Vagina (tissue), 2 donors: ENCODE measurements around the gene INPP4B. TPM values are rescaled to one million over a fixed set of nuclear protein-coding genes. Genes with fewer than 3 reads are reported as not detected.
A peak's percentile ranks its signal among the peaks of the same experiment; 100 is the strongest.

ENCODE experiments used
- DNase-seq, 2 donors: peaks; one replicate each; pipeline ENCODE4 v3.0.0-alpha.2; 2017; ENCODE audit errors: extremely low spot score in 2 of 2
- H3K27ac ChIP-seq: fragments of 200-600 bp; sonication (generic); one replicate; pipeline ENCODE4 v1.5.1; 2019
- H3K27me3 ChIP-seq: fragments of 200-600 bp; sonication (generic); one replicate; pipeline ENCODE4 v1.5.1; 2019
- H3K36me3 ChIP-seq, 2 donors: fragments of 200-600 bp; sonication (generic); one replicate each; pipeline ENCODE4 v1.5.1; 2017 to 2019
- H3K4me1 ChIP-seq: fragments of 200-600 bp; sonication (generic); one replicate; pipeline ENCODE4 v1.5.1; 2019
- H3K4me3 ChIP-seq, 2 donors: fragments of 200-600 bp; sonication (generic); 1 replicate in 1 of 2; 2 replicates in 1 of 2; pipeline ENCODE4 v1.5.1; 2016 to 2019
- H3K9me3 ChIP-seq: fragments of 200-600 bp; sonication (generic); one replicate; pipeline ENCODE4 v1.5.1; 2019
- POLR2A ChIP-seq, 2 donors: fragments of 450-650 bp; IDR thresholded peaks; one replicate each; pipeline ENCODE4 v1.6.1; 2017; ENCODE audit warnings: antibody characterized with exemption in 2 of 2, mild to moderate bottlenecking in 2 of 2, moderate library complexity in 2 of 2
- POLR2AphosphoS5 ChIP-seq, 2 donors: sonication (generic); formaldehyde crosslinking; IDR thresholded peaks; one replicate each; pipeline ENCODE4 v1.9.0; 2017; ENCODE audit warnings: antibody characterized with exemption in 2 of 2, mild to moderate bottlenecking in 2 of 2, low read depth in 1 of 2; ENCODE audit not compliant: insufficient read depth in 1 of 2
- intact Hi-C: fragments of 100-400 bp; cut with DNase I; formaldehyde crosslinking; loops from one replicate; pipeline ENCODE4 v1.15.1; 2023
- total RNA-seq: library from RNA; depleted of rRNA; stranded (reverse); fragments of >200 nt; gene quantifications from one replicate; pipeline ENCODE4 v1.2.3, GENCODE V29; 2016
- TF ChIP-seq, protein P1 (sequence below), 3 experiments: fragments of 450-650 bp in 2 of 3; fragments of 200-600 bp in 1 of 3; sonication (generic) in 1 of 3; IDR thresholded peaks; one replicate each; pipeline ENCODE4 v1.5.1; 2017 to 2019; ENCODE audit warnings: antibody characterized with exemption in 3 of 3, mild to moderate bottlenecking in 2 of 3, moderate library complexity in 2 of 3

INPP4B gene
- total RNA-seq, 1 donor from 2014 or later: 21.1 TPM

- DNase-seq: no peak
- H3K4me1 ChIP-seq: peaks cover 27% of the 10 kb centered on the region
- intact Hi-C loops: no loop called here
- no peaks in the 10 kb centered on the region for H3K27me3 ChIP-seq
- peak overlapping the region; percentile 17 for H3K27ac ChIP-seq
- H3K9me3 ChIP-seq: no peaks in the 10 kb centered on the region
- no peaks in the 10 kb centered on the region for H3K36me3 ChIP-seq
- TF ChIP-seq POLR2A (IDR thresholded peaks at IDR 0.05) (no peak), POLR2AphosphoS5 (IDR thresholded peaks at IDR 0.05; ENCODE audit: insufficient read depth in 1 of 2, low read depth in 1 of 2) (peak in 1 of 2 donors; percentile 57)
- TF ChIP-seq, protein P1, sequence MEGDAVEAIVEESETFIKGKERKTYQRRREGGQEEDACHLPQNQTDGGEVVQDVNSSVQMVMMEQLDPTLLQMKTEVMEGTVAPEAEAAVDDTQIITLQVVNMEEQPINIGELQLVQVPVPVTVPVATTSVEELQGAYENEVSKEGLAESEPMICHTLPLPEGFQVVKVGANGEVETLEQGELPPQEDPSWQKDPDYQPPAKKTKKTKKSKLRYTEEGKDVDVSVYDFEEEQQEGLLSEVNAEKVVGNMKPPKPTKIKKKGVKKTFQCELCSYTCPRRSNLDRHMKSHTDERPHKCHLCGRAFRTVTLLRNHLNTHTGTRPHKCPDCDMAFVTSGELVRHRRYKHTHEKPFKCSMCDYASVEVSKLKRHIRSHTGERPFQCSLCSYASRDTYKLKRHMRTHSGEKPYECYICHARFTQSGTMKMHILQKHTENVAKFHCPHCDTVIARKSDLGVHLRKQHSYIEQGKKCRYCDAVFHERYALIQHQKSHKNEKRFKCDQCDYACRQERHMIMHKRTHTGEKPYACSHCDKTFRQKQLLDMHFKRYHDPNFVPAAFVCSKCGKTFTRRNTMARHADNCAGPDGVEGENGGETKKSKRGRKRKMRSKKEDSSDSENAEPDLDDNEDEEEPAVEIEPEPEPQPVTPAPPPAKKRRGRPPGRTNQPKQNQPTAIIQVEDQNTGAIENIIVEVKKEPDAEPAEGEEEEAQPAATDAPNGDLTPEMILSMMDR (IDR thresholded peaks at IDR 0.05): peak; percentile 22 to 73 (median 72)
- H3K4me3 ChIP-seq: no peak overlapping the region
Measured at GRCh38 chr4:142353149-142353738, 492.9 kb downstream of the INPP4B start.

GRCh38 chr4:142352712-142353111 is 493.4 kb downstream of the INPP4B start:
- TF ChIP-seq, protein P1 (IDR thresholded peaks at IDR 0.05): no peak
- no peak for TF ChIP-seq POLR2AphosphoS5 (IDR thresholded peaks at IDR 0.05; ENCODE audit: insufficient read depth in 1 of 2, low read depth in 1 of 2)
- no peak for TF ChIP-seq POLR2A (IDR thresholded peaks at IDR 0.05)
- no peak overlapping the region for H3K4me3 ChIP-seq
- H3K9me3 ChIP-seq: no peaks in the 10 kb centered on the region
- no peaks in the 10 kb centered on the region for H3K27me3 ChIP-seq
- H3K27ac ChIP-seq: peak overlapping the region; percentile 17
- H3K4me1 ChIP-seq: peaks cover 32% of the 10 kb centered on the region
- no peak for DNase-seq
- intact Hi-C loops: no loop called here
- H3K36me3 ChIP-seq: no peaks in the 10 kb centered on the region

DNA sequence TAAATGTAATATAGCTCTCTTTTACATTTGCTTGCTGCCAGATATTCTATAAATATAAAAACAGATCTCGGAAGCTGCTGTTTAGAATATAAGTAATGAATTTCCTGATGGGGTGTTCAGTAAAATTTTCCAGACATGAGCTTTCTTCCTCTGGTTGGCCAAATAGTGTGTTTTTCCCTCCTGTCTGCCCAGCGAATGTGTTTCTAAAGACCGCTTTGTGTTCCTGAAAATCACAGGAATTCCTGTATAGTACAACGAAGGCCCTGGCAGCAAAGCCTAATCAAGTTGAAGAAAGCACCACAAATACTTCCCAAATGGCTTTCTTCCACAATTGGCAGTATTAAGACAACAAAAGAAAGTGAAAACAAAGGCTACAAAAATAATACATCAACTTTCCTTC is 494.1 kb downstream of the INPP4B start:
- intact Hi-C loops: no loop called here
- H3K27me3 ChIP-seq: no peaks in the 10 kb centered on the region
- no peaks in the 10 kb centered on the region for H3K9me3 ChIP-seq
- H3K4me1 ChIP-seq: peaks cover 32% of the 10 kb centered on the region
- H3K36me3 ChIP-seq: no peaks in the 10 kb centered on the region
- DNase-seq: no peak
- peak overlapping the region; percentile 17 for H3K27ac ChIP-seq
- H3K4me3 ChIP-seq: no peak overlapping the region
- TF ChIP-seq POLR2AphosphoS5 (IDR thresholded peaks at IDR 0.05; ENCODE audit: insufficient read depth in 1 of 2, low read depth in 1 of 2) (peak in 1 of 2 donors; percentile 53), POLR2A (IDR thresholded peaks at IDR 0.05) (no peak)

- peaks cover 31% of the 10 kb centered on the region for H3K4me1 ChIP-seq
- TF ChIP-seq, protein P1 (IDR thresholded peaks at IDR 0.05): no peak
- TF ChIP-seq POLR2A (IDR thresholded peaks at IDR 0.05) (no peak), POLR2AphosphoS5 (IDR thresholded peaks at IDR 0.05; ENCODE audit: insufficient read depth in 1 of 2, low read depth in 1 of 2) (no peak)
- no peak overlapping the region for H3K4me3 ChIP-seq
- H3K27me3 ChIP-seq: no peaks in the 10 kb centered on the region
- H3K27ac ChIP-seq: no peak overlapping the region
- DNase-seq: no peak
- H3K9me3 ChIP-seq: no peaks in the 10 kb centered on the region
- no peaks in the 10 kb centered on the region for H3K36me3 ChIP-seq
- intact Hi-C loops: no loop called here
Measured at GRCh38 chr4:142350871-142351270, 495.2 kb downstream of the INPP4B start.

GRCh38 chr4:142348613-142349021 is 497.5 kb downstream of the INPP4B start:
- intact Hi-C loops: no loop called here
- TF ChIP-seq, protein P1 (IDR thresholded peaks at IDR 0.05): no peak
- TF ChIP-seq POLR2AphosphoS5 (IDR thresholded peaks at IDR 0.05; ENCODE audit: insufficient read depth in 1 of 2, low read depth in 1 of 2) (no peak), POLR2A (IDR thresholded peaks at IDR 0.05) (no peak)
- Histone ChIP-seq H3K27me3 (no peaks in the 10 kb centered on the region), H3K36me3 (no peaks in the 10 kb centered on the region), H3K9me3 (no peaks in the 10 kb centered on the region), H3K4me1 (peaks cover 19% of the 10 kb centered on the region), H3K4me3 (no peak overlapping the region), H3K27ac (peak overlapping the region; percentile 7)
- no peak for DNase-seq
